Choroid plexus epithelial cell (primary cell): Measurements from ENCODE around the gene SLC16A8.
A peak's percentile ranks its signal among the peaks of the same experiment; 100 is the strongest.

Source experiments
- DNase-seq: peaks from one replicate; pipeline ENCODE4 v3.0.0-alpha.2; 2010; ENCODE audit warnings: low read depth
- H3K4me3 ChIP-seq: 2 replicates; pipeline ENCODE4 v1.5.1; 2011; ENCODE audit warnings: low read depth, mild to moderate bottlenecking, control low read depth, low read length, moderate library complexity
- TF ChIP-seq, protein P1 (sequence below): conservative IDR thresholded peaks from 2 replicates; pipeline ENCODE4 v1.5.1; 2011; ENCODE audit warnings: low read depth, mild to moderate bottlenecking, control low read depth, inconsistent platforms, low read length, moderate library complexity

The SLC16A8 gene

DNA sequence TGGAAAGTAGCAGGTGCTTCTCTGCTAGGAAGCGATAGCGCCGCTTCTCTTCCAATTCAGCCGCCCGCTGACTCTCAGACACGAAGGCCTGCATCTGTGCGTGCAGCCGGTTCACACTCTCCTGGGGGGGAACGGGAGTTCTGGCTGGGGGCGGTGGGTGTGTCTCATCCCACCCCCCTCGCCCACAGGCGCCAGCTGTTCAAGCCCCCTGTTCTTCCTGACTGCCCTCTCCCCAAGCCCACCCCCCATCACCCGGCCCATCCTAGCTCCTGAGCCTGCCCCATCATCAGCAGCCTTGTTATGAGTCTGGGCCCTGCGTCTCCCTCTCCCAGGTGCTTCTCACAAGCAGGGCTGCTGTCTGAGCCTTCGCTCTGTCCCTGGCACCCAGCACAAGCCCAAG is 13.1 kb upstream of the SLC16A8 start:
- H3K4me3 ChIP-seq, result no peak overlapping the region
- TF ChIP-seq, protein P1, sequence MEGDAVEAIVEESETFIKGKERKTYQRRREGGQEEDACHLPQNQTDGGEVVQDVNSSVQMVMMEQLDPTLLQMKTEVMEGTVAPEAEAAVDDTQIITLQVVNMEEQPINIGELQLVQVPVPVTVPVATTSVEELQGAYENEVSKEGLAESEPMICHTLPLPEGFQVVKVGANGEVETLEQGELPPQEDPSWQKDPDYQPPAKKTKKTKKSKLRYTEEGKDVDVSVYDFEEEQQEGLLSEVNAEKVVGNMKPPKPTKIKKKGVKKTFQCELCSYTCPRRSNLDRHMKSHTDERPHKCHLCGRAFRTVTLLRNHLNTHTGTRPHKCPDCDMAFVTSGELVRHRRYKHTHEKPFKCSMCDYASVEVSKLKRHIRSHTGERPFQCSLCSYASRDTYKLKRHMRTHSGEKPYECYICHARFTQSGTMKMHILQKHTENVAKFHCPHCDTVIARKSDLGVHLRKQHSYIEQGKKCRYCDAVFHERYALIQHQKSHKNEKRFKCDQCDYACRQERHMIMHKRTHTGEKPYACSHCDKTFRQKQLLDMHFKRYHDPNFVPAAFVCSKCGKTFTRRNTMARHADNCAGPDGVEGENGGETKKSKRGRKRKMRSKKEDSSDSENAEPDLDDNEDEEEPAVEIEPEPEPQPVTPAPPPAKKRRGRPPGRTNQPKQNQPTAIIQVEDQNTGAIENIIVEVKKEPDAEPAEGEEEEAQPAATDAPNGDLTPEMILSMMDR, result no peak
- no peak for DNase-seq

DNA sequence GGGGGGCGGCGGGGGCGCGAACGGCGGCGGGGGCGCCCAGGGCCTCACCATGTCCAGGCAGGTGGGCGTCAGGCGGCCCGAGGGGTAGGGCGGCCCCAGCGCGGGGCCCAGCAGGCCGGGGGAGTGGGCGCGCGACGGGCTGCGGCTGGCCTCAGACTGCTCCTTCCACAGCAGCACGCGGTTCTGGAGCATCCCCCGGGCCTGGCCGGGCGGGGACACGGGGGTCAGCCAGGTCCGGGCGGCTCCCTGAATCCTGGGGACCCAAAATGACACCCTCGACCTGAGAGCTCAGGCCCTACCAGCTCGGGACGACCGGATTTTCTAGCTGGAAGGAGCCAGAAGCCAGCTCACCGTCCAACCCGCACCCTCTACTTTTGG is 5.5 kb upstream of the SLC16A8 start:
- H3K4me3 ChIP-seq, result no peak overlapping the region

DNA sequence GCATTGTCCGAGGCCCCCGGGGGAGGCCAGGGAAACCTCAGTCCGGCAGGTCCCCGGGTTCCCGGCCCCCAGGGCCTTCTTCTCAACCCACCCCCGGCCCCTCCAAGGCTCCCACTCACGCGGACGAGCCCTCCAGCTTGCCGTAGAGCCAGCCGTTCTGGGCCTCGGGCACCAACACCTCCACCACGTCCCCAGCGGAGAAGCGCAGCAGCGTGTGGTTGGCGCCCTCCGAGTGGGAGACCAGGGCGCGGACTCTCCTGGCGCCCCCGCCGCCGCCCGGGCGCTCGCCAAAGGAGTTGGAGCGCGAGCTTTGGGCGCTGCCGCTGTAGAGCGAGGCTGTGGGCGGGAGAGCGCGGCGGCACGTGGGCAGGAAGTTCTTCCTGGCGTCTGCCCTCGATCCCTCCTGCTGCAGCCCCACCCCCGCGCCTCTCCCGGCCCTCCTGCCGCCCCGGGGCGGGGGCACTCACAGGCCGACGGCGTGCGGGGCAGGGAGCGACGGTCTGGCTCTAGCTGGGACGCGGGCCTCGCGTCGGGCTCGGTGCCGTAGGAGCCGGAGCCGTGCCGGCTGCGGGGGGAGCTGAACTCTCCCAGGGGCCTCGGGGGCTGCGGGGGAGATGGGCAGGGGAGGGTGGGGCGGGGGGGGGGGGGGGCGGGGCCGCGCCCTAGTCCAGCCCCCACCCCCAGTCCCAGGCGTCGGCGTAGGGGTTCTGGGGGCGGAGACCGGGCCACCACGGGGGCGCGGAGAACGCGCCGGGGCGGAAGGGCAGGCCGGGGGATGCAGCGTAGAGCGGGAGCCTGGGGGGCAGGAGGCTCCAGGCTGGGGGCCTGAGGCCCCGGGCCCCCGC is 4.9 kb upstream of the SLC16A8 start:
- TF ChIP-seq, protein P1, result no peak
- DNase-seq, result no peak
- H3K4me3 ChIP-seq, result peak overlapping the region; percentile 37

More for the DNA sequence above, 5.5 kb upstream of the SLC16A8 start:
- no peak for DNase-seq
- TF ChIP-seq, protein P1, result no peak

DNA sequence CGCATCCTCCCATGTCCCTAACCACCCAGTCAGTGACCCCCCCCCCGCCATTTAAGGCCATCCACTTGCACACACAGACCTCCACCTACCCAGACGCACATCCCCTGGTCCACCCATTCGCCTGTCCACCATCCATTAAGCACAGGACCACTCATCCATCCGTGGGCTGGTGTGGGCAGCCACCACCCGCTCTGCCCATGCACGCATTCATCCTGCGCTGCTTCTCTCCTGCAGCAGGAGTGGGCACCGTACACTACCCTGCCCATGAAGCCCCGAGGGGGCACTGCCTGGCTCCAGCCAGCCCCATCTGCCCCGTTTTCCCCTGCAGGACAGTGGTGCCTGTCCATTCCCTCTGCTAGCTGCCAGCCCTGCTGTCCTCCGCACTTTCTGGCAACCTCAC is 3.9 kb upstream of the SLC16A8 start:
- no peak for DNase-seq
- H3K4me3 ChIP-seq, result no peak overlapping the region
- TF ChIP-seq, protein P1, result no peak

DNA sequence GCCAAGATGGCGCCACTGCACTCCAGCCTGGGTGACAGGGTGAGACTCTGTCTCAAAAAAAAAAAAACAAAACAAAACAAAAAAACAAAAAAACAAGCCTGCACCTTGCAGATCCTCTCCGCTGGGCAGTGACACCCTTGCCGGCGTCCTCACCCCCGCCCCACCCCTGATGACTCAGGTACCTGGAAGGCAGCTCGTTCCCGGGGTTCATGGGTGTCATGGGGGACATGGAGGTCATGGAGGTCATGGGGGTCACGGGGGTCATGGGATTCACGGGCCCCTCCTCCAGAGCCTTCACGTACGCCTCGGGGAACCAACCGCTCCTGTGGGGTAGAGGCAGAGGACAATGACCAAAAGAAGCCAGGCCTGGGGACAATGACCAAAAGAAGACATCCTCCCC is 3.0 kb upstream of the SLC16A8 start:
- TF ChIP-seq, protein P1, result no peak
- no peak overlapping the region for H3K4me3 ChIP-seq
- DNase-seq, result no peak

DNA sequence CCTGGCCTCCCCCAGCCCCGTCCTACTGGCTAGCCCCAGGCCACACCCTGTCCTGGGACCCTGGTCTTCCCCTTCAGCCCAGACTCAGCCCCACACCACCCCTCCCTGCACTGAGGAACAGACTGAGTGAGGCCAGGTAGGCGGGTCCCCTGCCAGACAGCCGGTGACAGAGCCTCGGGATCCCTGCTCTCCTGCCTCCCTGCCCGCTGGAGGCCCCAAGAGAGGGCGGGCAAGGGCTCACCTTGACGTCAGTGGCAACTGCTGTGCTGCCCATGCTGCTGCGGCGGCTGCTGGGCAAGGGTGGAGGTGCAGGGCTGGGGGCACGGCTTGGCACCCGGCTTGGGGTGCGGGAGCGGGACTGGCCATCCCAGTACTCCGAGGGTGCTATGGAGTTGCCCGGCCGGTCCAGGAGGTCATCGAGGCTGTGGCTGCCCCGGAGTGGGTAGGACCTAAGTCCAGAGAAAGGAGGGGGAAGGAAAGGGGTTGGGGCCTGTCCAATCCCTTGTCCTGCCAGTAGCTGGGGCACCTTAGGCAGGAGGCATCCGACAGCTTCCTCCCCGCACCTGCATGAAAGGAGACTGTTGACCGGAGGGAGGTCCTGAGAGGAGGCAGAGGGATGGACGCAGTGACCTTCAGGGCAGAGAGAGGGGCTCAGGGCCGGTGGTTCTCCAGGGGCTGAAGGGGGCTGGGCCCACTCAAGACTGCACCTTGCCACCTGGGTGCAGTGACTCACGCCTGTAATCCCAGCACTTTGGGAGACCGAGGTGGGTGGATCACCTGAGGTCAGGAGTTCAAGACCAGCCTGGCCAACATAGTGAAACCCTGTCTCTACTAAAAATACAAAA is 2.2 kb upstream of the SLC16A8 start:
- no peak overlapping the region for H3K4me3 ChIP-seq
- DNase-seq, result no peak
- TF ChIP-seq, protein P1, result no peak

DNA sequence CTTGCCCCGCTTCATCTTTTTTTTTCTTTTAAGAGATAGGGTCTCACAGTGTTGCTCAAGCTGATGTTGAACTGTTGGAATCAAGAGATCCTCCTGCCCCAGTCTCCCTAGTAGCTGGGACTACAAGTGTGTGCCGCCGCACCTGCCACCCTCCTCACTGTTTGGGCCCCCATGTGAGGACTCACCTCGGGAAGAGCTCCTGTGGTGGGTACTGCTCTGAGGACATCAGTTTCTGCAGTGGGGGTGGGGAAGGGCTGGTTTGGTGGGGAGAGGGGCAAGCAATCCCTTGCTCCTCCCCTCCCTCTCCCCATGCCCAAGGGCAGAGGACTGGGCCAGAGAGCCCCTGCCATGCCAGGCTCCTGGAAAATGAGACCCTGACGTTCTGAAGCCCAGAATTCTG is 1.5 kb upstream of the SLC16A8 start:
- TF ChIP-seq, protein P1, result no peak
- no peak overlapping the region for H3K4me3 ChIP-seq
- DNase-seq, result no peak
